H4 (cell line): Measurements from ENCODE around the gene MXRA8. TPM values are rescaled to one million over a fixed set of nuclear protein-coding genes. Genes with fewer than 3 reads are reported as not detected.
"Not testable (repeated sequence)": the region's sequence is repeated elsewhere in the genome, so short reads cannot be mapped to it uniquely, and the experiment has no call there.

ENCODE experiments used
- DNase-seq: peaks from one replicate; pipeline ENCODE4 v3.0.0-alpha.2; 2015; ENCODE audit warnings: low spot score
- total RNA-seq: library from RNA; depleted of rRNA; stranded (reverse); fragments of >200 nt; shearing (Covaris generic); gene quantifications from 2 replicates; pipeline ENCODE4 v1.2.3, GENCODE V29; 2014

The MXRA8 gene
- total RNA-seq, 1 experiment from 2014 or later: 41.2 TPM

- no peak for DNase-seq
These were observed 37.5 kb downstream of the MXRA8 start for GRCh38 chr1:1320666-1321448.

GRCh38 chr1:1319646-1319941 lies 38.8 kb downstream of the MXRA8 start:
- DNase-seq: no peak

- no peak for DNase-seq
These were observed 39.3 kb downstream of the MXRA8 start for GRCh38 chr1:1318777-1319645.

- peak; percentile 91 for DNase-seq
These were observed 40.2 kb downstream of the MXRA8 start for GRCh38 chr1:1318131-1318652.

- DNase-seq: no peak
These were observed 40.9 kb downstream of the MXRA8 start for GRCh38 chr1:1317420-1317819.

- DNase-seq: not testable (repeated sequence)
These were observed 42.2 kb downstream of the MXRA8 start for GRCh38 chr1:1316199-1316598.

- no peak for DNase-seq
These were observed 42.9 kb downstream of the MXRA8 start for GRCh38 chr1:1315435-1315954.

GRCh38 chr1:1314678-1315335 lies 43.5 kb downstream of the MXRA8 start:
- DNase-seq: no peak

GRCh38 chr1:1314237-1314586 lies 44.1 kb downstream of the MXRA8 start:
- no peak for DNase-seq

GRCh38 chr1:1313500-1314236 lies 44.7 kb downstream of the MXRA8 start:
- DNase-seq: no peak

GRCh38 chr1:1312450-1313314 lies 45.7 kb downstream of the MXRA8 start:
- no peak for DNase-seq

GRCh38 chr1:1311107-1312104 lies 46.9 kb downstream of the MXRA8 start:
- no peak for DNase-seq

- no peak for DNase-seq
These were observed 47.8 kb downstream of the MXRA8 start for GRCh38 chr1:1310476-1311053.

- no peak for DNase-seq
These were observed 48.3 kb downstream of the MXRA8 start for GRCh38 chr1:1310109-1310385.

GRCh38 chr1:1309251-1310108 lies 48.9 kb downstream of the MXRA8 start:
- DNase-seq: no peak

GRCh38 chr1:1308756-1309250 lies 49.6 kb downstream of the MXRA8 start:
- DNase-seq: no peak

- peak; percentile 90 for DNase-seq
These were observed 50.2 kb downstream of the MXRA8 start, which contains the start of the genes ACAP3 and PUSL1 for GRCh38 chr1:1307923-1308755. ACAP3 (minus strand) TSS chr1:1307930; CDS start chr1:1307815, 115 bp downstream. PUSL1 (plus strand) TSS chr1:1308597; CDS start chr1:1308644, 47 bp downstream.
